ENCODE results near the gene SCRN2. TPM values are rescaled to one million over a fixed set of nuclear protein-coding genes. Genes with fewer than 3 reads are reported as not detected.

The SCRN2 gene
- total and polyA plus RNA-seq, 2 of the 8 experiments (the other 6 are each of a cell fraction or from before 2014, with no cell fraction given) = 24.4 to 42.3 TPM

DNA sequence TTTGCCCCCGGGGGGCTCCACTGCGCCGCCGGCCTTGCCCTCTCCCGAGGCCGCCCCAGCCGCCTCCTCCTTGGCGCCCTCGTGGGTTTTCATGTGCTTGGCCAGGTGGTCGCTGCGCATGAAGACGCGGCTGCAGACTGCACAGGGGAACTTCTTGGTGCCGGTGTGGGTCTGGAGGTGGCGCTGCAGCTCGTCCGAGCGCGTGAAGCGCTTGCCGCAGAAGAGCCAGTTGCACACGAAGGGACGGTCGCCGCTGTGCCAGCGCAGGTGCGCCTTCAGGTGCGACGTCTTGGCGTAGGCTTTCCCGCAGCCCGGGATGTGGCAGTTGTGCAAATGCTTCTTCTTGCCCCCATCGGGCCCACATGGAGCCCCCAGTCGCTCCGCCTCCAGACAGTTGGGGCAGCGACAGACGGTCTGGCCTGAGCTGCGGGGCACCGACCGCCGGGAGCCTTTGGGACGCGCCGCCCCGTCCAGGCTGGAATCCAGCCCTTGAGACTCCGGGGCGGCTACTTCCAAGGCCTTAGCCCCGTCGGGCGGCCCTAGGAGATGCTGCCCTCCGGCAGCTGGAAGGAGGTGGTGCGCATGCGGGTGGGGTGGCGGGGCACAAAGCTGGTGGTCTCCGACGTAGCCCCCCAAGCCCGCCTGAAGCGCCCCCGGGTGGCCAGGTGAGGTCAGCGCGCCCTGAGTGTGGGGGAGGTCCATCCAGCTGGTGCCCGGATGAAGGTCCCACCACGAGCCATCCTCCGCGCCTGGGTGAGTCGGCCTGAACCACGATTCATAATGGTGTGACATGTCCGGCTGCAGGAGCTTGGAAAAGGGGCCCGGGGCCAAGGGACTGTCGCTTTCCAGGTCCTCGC lies 6.5 kb upstream of the SCRN2 start (continued):
- TF ChIP-seq, protein P1, sequence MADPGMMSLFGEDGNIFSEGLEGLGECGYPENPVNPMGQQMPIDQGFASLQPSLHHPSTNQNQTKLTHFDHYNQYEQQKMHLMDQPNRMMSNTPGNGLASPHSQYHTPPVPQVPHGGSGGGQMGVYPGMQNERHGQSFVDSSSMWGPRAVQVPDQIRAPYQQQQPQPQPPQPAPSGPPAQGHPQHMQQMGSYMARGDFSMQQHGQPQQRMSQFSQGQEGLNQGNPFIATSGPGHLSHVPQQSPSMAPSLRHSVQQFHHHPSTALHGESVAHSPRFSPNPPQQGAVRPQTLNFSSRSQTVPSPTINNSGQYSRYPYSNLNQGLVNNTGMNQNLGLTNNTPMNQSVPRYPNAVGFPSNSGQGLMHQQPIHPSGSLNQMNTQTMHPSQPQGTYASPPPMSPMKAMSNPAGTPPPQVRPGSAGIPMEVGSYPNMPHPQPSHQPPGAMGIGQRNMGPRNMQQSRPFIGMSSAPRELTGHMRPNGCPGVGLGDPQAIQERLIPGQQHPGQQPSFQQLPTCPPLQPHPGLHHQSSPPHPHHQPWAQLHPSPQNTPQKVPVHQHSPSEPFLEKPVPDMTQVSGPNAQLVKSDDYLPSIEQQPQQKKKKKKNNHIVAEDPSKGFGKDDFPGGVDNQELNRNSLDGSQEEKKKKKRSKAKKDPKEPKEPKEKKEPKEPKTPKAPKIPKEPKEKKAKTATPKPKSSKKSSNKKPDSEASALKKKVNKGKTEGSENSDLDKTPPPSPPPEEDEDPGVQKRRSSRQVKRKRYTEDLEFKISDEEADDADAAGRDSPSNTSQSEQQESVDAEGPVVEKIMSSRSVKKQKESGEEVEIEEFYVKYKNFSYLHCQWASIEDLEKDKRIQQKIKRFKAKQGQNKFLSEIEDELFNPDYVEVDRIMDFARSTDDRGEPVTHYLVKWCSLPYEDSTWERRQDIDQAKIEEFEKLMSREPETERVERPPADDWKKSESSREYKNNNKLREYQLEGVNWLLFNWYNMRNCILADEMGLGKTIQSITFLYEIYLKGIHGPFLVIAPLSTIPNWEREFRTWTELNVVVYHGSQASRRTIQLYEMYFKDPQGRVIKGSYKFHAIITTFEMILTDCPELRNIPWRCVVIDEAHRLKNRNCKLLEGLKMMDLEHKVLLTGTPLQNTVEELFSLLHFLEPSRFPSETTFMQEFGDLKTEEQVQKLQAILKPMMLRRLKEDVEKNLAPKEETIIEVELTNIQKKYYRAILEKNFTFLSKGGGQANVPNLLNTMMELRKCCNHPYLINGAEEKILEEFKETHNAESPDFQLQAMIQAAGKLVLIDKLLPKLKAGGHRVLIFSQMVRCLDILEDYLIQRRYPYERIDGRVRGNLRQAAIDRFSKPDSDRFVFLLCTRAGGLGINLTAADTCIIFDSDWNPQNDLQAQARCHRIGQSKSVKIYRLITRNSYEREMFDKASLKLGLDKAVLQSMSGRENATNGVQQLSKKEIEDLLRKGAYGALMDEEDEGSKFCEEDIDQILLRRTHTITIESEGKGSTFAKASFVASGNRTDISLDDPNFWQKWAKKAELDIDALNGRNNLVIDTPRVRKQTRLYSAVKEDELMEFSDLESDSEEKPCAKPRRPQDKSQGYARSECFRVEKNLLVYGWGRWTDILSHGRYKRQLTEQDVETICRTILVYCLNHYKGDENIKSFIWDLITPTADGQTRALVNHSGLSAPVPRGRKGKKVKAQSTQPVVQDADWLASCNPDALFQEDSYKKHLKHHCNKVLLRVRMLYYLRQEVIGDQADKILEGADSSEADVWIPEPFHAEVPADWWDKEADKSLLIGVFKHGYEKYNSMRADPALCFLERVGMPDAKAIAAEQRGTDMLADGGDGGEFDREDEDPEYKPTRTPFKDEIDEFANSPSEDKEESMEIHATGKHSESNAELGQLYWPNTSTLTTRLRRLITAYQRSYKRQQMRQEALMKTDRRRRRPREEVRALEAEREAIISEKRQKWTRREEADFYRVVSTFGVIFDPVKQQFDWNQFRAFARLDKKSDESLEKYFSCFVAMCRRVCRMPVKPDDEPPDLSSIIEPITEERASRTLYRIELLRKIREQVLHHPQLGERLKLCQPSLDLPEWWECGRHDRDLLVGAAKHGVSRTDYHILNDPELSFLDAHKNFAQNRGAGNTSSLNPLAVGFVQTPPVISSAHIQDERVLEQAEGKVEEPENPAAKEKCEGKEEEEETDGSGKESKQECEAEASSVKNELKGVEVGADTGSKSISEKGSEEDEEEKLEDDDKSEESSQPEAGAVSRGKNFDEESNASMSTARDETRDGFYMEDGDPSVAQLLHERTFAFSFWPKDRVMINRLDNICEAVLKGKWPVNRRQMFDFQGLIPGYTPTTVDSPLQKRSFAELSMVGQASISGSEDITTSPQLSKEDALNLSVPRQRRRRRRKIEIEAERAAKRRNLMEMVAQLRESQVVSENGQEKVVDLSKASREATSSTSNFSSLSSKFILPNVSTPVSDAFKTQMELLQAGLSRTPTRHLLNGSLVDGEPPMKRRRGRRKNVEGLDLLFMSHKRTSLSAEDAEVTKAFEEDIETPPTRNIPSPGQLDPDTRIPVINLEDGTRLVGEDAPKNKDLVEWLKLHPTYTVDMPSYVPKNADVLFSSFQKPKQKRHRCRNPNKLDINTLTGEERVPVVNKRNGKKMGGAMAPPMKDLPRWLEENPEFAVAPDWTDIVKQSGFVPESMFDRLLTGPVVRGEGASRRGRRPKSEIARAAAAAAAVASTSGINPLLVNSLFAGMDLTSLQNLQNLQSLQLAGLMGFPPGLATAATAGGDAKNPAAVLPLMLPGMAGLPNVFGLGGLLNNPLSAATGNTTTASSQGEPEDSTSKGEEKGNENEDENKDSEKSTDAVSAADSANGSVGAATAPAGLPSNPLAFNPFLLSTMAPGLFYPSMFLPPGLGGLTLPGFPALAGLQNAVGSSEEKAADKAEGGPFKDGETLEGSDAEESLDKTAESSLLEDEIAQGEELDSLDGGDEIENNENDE (IDR thresholded peaks at IDR 0.05; ENCODE audit: insufficient replicate concordance, low read length) = no peak
- peak; percentile 62 to 75 for TF ChIP-seq RAD21 (IDR thresholded peaks at IDR 0.05 in 1 of 2, conservative IDR thresholded peaks at IDR 0.05 in 1 of 2; ENCODE audit: low read depth in 2 of 2, low read length in 2 of 2)
- peak; percentile 26; the same call in 1 of the 2 replicates for TF ChIP-seq NRF1 (IDR thresholded peaks at IDR 0.05; ENCODE audit: low read depth, low read length)
- TF ChIP-seq BCL11A (IDR thresholded peaks at IDR 0.05; ENCODE audit: low read depth in 2 of 2, low read length in 2 of 2) = no peak
- peak; percentile 4 for TF ChIP-seq TAF7 (optimal IDR thresholded peaks at IDR 0.05; ENCODE audit: borderline replicate concordance, low read depth, low read length)
- TF ChIP-seq POLR2AphosphoS5 (IDR thresholded peaks at IDR 0.05; ENCODE audit: low read depth, low read length) = no peak
- no peak for TF ChIP-seq TBP (IDR thresholded peaks at IDR 0.05; ENCODE audit: low read depth, low read length)
- TF ChIP-seq, protein P2, sequence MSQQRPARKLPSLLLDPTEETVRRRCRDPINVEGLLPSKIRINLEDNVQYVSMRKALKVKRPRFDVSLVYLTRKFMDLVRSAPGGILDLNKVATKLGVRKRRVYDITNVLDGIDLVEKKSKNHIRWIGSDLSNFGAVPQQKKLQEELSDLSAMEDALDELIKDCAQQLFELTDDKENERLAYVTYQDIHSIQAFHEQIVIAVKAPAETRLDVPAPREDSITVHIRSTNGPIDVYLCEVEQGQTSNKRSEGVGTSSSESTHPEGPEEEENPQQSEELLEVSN (IDR thresholded peaks at IDR 0.05) = peak; percentile 93

Measured in H1 (cell line).